Measurements from ENCODE around the gene ATRNL1.

Gene ATRNL1, protein sequence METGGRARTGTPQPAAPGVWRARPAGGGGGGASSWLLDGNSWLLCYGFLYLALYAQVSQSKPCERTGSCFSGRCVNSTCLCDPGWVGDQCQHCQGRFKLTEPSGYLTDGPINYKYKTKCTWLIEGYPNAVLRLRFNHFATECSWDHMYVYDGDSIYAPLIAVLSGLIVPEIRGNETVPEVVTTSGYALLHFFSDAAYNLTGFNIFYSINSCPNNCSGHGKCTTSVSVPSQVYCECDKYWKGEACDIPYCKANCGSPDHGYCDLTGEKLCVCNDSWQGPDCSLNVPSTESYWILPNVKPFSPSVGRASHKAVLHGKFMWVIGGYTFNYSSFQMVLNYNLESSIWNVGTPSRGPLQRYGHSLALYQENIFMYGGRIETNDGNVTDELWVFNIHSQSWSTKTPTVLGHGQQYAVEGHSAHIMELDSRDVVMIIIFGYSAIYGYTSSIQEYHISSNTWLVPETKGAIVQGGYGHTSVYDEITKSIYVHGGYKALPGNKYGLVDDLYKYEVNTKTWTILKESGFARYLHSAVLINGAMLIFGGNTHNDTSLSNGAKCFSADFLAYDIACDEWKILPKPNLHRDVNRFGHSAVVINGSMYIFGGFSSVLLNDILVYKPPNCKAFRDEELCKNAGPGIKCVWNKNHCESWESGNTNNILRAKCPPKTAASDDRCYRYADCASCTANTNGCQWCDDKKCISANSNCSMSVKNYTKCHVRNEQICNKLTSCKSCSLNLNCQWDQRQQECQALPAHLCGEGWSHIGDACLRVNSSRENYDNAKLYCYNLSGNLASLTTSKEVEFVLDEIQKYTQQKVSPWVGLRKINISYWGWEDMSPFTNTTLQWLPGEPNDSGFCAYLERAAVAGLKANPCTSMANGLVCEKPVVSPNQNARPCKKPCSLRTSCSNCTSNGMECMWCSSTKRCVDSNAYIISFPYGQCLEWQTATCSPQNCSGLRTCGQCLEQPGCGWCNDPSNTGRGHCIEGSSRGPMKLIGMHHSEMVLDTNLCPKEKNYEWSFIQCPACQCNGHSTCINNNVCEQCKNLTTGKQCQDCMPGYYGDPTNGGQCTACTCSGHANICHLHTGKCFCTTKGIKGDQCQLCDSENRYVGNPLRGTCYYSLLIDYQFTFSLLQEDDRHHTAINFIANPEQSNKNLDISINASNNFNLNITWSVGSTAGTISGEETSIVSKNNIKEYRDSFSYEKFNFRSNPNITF (N-terminal part only)

DNA sequence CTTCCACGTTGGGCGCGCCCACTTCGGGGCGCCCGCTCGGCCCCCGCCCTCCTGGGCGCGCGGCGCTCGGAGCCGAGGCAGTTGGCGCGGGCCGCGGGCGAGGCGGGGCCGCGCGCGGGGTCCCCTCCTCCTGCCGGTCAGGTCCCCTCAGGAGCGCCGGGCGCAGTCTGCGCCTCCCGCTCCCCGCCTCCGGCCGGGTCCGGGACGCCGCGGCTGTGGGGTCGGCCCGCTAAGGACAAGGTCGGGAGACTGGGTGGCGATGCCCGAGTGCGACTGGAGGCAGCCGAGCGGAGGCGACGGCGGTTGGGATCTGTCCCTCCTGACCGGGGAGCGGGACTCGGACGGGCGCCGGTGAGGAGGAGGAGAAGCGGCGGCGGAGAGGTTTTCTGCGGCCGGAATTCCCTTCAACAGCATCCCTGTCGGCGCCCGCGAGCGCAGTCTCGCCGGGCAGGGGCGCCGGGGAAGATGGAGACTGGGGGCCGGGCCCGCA lies at the start of gene ATRNL1:
TSS of gene ATRNL1 (plus strand) at position 80 of the 490 bp plus-strand sequence. CDS start at position 466, 386 bp downstream.
- no peak for DNase-seq

DNA sequence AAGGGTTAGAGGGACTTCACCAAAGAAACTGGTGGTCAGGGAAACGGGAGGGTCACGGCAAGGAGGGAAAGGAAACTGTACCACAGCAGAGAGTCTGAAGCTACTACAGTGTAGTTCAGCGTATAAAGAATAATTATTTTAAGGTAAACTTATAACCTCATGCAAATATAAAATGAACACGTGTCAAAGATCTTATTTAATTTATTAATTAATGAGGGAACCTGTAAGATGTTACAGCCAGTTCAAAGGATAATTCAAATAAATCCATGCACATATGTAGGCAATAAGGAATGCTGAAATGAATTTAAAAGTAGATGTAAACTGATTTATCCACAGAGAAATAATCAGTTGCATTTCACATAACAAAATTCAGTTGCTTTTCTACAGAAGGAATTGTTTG lies 49.4 kb upstream of the ATRNL1 start:
- no peak for DNase-seq

DNA sequence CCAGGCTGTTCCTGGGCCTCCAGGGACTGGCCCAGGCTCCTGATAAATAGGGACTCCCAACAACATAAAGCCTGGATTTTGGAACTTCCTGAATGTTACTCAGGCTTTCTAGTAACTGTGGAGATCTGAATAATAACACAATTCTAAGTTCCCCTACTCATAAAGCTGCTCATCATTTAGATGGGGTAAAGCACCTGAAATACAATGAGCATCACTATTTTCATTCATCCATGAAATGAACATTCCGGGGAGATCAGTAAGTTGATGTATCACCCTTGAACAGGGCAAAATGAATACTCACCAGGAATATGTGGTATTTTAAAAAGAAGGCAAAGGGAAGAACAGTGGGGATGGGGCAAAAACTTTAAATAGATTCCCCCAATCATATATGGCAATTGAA lies 48.3 kb upstream of the ATRNL1 start:
- DNase-seq, result no peak

DNA sequence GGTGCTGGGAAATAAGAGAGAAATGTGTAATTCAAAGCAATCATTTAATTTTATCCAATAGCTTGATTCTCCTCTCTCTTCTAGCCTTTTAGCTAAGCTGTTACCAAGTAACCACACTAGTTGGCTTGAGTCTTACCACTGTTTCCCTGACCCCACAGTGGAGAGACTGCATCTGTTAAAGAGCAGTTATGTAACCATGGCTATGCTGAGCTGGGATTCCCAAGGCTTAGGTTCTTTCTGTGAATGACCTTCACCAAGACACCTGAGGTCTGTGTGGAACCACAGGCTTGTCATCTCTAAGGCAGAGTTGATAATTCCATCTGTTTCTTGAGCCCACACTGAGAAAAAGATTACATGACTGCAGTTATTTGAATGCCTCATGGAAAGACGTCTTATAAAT lies 47.7 kb upstream of the ATRNL1 start:
- DNase-seq, result no peak

DNA sequence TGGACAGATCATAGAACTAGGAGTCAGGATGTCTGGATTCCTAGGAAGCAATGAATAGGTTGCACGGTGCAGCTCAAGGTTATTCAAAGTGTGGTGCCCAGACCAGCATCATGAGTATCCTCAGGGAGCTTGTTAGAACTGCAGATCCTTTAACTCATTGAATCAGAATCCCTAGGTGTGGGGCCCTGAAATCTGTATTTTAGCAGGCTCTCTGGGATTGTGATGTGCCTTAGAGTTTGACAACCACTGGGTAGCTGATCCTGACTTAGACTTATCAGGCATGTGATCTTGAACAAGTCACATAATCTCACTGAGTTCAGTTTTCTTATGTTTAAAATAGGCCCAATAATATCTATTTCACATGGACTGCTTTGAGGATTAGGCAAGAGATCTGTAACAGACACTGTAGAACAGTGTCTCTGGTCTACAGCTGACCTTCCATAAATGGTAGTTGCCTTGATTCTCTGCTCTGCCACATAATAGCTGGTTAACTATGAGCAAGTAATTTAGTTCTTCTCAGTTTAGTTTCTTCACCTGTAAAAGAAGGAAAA lies 46.4 kb upstream of the ATRNL1 start:
- DNase-seq, result no peak

DNA sequence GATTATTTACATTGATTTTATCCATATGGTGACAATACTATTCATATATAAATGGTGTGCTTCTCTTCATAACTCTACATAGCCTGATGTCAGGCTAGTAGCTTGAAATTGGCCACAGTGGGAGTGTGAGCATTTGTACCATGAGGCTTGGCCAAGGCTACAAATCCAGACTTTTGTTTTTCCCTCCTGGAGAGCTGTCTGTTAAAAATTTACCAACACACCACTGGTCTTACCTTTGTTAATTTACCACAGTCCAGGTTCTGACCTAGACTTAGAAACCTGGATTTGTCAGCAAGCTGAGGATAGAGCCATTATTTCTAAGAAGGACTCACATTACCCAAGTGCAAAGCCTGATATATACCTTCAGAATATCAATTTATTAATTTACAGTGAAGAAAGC lies 45.5 kb upstream of the ATRNL1 start:
- DNase-seq, result no peak

DNA sequence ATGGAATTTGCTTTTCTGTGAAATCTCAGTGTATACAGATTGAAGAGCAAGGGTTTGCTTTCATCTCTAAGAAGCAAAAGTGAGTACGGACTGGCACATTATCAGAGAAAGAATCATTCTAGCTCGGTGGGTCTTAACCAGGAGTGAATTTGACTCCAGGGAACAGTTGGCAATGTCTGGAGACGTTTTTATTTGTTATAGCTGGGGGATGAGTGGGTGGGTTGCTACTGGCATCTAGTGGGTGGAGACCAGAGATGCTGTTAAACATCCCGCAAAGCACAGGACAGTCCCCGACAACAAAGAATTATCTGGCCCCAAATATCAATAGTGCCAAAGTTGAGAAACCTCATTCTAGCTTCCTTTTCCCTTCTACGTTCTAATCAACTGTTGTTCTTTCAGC lies 43.8 kb upstream of the ATRNL1 start:
- DNase-seq, result no peak

DNA sequence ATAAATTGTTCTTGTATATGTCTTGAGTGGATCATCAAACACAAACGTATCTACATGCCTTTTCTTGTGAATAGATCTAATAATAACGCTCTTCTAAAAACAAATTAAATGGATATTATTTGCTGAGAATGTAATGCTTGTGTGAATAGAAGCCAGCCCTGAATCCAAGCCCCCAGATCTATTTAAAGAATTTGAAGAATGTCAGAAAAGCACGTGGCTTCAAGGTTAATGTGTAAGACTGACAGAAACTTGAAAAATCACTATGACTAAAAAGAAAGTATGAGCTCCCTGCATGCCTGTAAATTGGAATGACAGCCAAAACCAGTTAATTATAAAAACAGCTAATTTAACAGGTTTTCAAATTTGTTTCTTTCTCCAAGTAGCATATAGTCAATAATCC lies 43.2 kb upstream of the ATRNL1 start:
- no peak for DNase-seq

DNA sequence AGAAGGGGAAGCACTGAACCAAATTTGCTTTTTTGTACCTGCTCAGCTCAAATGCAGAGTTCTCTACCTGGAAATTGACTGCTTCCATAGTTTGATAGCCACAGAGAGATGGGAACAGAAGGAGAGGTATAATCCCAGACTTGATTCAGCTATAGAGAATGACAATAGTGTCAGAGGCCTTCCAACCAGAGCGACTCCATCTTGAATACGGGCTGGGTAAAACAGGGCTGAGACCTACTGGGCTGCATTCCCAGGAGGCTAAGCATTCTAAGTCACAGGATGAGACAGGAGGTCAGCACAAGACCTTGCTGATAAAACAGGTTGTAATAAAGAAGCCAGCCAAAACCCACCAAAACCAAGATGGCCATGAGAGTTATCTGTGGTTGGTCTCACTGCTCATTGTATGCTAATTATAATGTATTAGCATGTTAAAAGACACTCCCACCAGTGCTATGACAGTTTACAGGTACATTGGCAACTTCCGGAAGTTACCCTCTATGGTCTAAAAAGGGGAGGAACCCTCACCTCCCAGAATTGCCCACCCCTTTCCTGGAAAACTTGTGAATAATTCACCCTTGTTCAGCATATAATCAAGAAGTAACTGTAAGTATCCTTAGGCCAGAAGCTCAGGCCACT lies 42.7 kb upstream of the ATRNL1 start:
- no peak for DNase-seq

DNA sequence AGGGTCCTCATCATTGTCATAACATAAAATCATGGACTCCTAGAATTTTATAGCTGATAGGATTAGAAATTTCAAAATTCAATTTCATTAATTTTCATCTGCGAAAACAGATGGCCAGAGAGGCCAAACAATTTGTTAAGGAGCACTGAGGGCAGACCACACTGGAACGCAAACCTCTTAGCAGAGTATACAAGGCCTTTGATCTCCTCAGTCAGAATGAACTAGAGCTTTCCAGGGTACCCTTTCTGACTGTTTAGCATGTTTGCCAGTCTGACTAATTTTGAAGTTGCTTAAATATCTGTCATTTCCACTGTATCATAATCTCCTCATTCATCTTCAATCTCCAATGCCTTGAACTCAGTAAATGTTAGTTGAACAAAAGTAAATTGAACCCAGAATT lies 41.9 kb upstream of the ATRNL1 start:
- DNase-seq, result no peak

DNA sequence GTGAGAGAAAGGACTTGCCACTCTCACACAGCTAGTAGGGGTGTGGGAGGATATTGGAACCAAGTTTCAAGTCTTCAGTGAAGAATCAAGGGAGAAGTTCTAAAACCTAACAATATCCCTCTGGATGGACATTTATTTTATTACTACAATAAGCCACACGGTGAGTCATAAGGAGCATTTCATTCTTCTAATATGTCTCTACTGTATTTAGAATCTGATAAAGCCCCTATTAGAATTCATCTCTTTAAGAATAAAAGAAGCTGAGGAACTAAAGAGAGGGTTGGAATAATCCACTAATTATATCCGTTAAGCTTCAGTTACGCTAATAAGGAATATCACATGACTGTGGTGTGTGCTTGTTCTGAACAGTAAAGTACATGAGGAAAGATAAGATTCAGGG lies 40.9 kb upstream of the ATRNL1 start:
- no peak for DNase-seq

DNA sequence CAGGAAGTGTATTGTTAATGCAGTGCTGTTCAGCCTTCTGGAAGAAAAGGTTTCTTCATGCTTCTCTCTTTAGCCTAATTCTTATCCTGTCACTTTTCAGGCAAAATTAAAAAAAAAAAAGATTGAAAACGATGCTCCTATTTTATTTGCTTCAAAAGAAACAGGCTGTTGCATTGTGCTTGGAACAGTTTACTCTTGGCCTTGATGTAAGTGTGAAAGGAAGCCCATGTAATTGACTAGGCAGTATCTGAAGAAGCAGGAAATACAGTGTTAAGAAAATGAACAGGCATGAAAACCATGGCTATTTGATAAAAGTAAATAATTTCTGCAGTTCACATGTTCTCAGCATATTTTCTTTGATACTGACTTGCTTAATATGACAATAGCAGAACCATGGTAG lies 40.4 kb upstream of the ATRNL1 start:
- DNase-seq, result no peak

DNA sequence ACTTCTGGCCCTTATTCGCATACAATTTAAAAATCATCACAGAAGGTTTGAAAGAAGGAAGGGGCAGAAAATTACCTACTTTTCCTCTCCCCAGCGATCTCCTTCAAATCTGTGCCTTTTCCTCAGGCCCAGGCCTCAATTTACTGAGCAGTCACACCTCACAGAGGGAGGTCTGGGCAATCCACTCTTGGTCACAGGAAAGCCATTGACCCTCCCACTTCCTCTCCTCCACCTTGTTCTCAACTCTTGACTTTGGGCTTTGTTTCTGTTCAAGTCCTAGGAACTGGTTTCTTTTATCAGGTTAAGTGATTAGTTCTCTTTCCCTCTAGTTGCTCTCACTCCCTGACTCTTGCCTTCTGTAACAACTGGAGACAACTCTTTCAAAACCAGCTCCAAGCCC lies 37.0 kb upstream of the ATRNL1 start:
- DNase-seq, result no peak

DNA sequence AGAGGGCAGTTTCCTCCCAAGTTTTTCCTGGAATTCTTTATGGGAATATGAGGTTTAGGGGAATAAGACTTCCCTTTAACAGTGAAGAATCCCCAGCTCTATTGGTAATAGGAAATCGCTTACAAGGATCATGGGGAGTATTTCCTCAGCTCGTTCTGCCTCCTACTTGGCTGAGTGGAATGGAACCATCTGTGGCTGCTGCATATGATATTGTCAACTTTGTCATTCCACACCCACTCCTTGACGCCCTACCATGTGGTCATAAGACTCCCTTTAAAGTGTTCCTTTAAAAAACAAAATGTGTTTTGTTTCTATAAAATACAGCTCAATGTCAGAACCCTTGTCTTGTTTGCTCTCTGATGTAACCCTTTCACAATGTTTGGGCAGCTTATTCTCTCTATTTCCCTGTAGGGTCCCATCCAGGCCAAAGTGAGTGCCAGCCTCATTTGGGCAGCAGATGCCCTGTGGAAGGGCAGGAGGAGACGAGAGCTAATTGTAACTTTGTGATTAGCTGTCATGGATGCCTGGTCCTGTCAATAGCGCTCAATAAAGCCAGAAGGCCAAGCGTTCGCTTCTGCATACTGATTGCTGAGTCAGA lies 33.8 kb upstream of the ATRNL1 start:
- peak; percentile 40 for DNase-seq

DNA sequence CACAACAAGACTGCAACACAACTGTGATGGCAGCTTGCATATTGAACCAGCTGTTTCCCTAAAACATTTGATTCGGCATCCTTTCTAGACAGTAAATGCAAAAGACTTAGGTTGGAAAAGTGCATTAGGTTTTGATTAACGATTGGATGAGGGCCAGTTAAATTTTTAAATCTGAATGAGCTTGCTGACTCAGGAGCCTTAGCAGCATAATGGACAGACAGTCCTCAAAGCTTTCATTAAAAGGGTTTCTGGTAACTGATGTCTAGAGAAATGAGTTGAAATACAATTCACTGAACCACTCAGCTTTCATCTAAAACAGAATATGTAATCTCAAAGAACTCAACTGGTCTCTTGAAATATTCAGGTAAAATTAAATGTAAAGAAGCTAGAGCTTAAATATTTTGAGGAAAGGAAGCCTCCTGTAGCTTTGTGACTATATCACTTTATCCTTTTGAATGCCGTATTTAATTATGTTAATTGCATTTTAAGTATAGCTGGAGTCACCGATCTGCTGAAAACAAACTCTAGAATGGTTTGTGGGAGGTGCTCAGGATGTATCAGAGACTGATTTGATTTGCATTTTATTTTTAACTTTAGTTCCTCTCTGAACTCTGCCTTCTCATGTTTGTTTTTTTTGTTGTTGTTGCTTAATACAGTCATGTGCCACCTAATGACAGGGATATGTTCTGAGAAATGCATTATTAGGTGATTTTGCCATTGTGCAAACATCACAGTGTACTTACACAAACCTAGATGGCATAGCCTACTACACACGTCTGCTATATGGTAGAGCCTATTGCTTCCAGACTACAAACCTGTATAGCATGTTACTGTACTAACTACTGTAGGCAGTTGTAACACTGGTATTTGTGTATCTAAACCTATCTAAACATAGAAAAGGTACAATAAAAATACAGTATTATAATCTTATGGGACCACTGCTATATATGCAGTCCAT lies 29.2 kb upstream of the ATRNL1 start:
- peak; percentile 20 for DNase-seq

DNA sequence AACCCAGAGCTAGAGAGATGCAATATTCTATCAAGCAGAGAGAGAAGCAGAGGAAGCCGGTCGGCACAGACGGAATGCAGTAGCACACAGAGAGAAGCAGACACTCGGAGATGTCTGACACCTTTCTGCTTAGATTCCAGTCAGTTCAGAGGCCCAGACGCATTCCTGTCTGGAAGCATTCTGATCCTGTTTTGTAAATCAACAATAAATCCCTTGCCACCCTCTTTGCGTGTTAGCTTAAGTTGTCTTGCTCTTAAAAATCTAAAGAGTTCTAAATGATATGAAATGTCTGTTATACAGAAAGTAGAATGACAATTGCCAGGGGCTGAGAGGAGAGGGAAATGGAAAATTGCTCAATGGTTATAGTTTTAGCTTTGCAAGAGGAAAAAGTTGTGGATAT lies 27.4 kb upstream of the ATRNL1 start:
- DNase-seq, result no peak

DNA sequence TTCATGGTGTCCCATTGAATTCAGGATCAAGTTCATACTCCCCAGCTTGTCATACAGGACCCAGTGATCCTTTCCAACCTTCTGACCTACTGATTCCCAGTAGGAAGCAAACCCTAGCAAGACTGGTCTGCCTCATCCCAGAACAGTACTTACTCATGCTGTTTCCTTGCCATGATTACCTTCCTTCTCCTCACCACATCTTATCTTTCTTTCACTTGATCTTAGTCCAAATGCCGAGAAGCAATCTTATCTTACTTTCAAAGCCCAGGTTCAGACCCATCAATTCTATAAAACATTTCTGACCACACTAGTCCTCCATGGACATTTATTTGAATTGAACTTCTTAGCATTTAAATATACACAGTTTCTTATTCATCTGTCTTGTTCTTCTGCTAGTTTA lies 26.6 kb upstream of the ATRNL1 start:
- DNase-seq, result no peak

DNA sequence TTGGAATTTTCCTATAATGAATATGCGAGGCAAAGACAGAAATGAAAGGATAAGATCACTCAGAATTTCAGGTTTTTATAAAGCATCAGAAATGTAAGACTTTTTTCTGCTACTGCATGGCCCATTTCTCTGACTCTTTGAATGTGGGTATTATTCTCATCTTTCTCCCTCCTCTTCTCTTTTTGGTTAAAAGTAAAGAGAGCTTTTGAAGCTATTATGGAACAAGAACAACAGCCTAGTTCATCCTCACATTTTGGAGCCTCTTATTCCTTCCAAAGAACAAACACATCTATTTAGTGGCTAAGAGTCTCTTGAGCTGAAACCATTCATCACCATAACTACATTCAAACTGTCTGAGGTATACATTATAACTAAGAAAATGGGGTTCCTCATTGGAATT lies 19.4 kb upstream of the ATRNL1 start:
- DNase-seq, result no peak

DNA sequence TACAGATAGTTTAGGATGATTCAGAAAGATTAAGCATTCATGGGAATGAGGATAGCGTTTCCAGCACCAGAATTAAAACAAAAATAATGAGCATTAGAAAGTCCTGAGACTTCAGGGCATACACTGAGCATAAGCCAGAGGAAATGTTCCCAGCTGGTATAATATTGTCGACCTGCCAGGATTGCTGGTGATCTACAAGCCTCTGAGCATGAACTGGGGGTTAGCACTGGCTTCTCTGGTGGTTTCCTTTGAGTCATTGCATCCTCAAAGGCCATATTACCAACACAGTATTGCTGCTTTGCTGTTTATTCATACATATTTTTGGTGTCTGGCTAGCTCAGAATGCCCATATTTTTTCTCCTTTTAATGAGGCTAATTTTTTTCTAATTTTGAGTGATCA lies 10.7 kb upstream of the ATRNL1 start:
- DNase-seq, result no peak

DNA sequence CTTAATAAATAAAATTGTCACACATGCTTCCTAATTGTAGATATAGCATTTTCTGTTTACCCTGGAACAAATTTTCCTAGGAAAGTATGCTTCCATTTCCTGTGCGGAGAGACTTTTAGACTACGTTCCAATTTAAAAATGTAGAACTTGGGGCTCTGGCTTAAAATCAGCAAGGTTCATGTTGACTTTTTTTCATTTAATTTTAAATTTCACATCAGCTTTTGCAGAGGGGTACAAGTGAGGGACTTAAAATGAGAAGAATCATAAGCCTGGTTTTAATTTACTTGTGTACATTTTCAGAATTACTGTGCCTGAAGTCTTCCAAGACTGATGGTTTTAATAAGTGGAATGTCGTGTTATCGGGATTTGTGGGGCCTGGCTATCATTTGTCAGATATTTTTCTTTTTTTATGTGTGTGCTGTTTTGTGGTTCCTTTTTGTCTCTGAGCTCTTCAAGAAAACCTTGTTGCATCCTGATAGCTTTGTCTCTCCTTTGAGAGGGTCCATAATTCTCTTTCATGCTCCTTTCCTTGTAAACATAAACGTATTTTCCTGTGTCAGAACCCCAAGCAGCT lies 8.8 kb upstream of the ATRNL1 start:
- DNase-seq, result peak; percentile 33
